ENCODE results near the gene ABCF1.
"Not testable (repeated sequence)": the region's sequence is repeated elsewhere in the genome, so short reads cannot be mapped to it uniquely, and the experiment has no call there.

DNA sequence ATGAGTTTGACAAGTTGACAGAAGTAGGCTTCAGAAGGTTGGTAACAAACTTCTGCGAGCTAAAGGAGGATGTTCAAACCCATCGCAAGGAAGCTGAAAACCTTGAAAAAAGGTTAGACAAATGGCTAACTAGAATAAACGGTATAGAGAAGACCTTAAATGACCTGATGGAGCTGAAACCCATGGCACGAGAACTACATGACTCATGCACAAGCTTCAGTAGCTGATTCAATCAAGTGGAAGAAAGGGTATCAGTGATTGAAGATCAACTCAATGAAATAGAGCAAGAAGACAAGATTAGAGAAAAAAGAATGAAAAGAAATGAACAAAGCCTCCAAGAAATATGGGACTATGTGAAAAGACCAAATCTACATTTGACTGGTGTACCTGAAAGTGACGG lies 49.3 kb upstream of the ABCF1 start:
- TF ChIP-seq POLR2AphosphoS5, POLR2A (IDR thresholded peaks at IDR 0.05): not testable (repeated sequence)
- TF ChIP-seq, protein P1, sequence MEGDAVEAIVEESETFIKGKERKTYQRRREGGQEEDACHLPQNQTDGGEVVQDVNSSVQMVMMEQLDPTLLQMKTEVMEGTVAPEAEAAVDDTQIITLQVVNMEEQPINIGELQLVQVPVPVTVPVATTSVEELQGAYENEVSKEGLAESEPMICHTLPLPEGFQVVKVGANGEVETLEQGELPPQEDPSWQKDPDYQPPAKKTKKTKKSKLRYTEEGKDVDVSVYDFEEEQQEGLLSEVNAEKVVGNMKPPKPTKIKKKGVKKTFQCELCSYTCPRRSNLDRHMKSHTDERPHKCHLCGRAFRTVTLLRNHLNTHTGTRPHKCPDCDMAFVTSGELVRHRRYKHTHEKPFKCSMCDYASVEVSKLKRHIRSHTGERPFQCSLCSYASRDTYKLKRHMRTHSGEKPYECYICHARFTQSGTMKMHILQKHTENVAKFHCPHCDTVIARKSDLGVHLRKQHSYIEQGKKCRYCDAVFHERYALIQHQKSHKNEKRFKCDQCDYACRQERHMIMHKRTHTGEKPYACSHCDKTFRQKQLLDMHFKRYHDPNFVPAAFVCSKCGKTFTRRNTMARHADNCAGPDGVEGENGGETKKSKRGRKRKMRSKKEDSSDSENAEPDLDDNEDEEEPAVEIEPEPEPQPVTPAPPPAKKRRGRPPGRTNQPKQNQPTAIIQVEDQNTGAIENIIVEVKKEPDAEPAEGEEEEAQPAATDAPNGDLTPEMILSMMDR (IDR thresholded peaks at IDR 0.05), result not testable (repeated sequence)
